Upper lobe of left lung (tissue), 4 donors: ENCODE data around the gene EEF1A2.

Experiments used
- EP300 ChIP-seq, 4 donors: sonication (generic); formaldehyde crosslinking; IDR thresholded peaks; one replicate each; pipeline ENCODE4 v1.5.1; 2017; ENCODE audit warnings: antibody characterized with exemption in 4 of 4, control low read depth in 2 of 4
- POLR2A ChIP-seq, 4 donors: fragments of 450-650 bp; IDR thresholded peaks; one replicate each; pipeline ENCODE4 v1.5.1; 2016 to 2017; ENCODE audit warnings: antibody characterized with exemption in 4 of 4, mild to moderate bottlenecking in 2 of 4
- POLR2AphosphoS5 ChIP-seq, 2 donors: sonication (generic); formaldehyde crosslinking; IDR thresholded peaks; one replicate each; pipeline ENCODE4 v1.5.1; 2017; ENCODE audit warnings: antibody characterized with exemption in 2 of 2
- TF ChIP-seq, protein P1 (sequence below), 6 experiments: fragments of 450-650 bp in 4 of 6; fragments of 200-600 bp in 2 of 6; sonication (generic) in 2 of 6; IDR thresholded peaks; one replicate each; pipeline ENCODE4 v1.5.1; 2016 to 2019; ENCODE audit warnings: antibody characterized with exemption in 6 of 6

DNA sequence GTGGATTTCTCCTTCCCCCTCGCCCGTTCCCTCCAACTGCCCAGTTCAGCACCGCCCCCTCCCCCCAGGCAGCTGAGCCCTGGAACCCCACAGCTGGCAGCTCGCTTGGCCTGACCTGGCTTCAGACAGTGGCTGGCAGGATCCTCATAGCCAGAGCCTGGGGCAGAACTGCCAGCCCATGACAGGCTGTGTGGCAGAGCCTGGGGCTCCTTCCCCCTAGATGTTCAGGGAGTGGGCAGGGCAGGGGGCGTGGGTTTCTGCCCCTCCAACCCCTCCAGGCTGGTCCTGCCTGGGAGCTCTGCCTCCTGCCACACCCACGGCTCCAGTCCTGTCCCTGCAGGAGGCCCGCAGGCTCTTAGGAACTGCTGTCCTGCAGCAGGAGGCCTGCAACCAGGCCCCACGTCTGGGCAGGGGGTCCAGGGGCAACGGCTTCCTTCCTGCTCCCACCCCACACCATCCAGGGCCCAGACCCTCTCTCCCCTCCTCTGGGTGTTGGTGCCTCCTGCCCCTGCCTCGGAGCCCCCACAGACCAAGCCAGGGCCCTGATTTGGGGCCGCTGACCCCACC, 16.8 kb downstream of the EEF1A2 start:
- TF ChIP-seq, protein P1, sequence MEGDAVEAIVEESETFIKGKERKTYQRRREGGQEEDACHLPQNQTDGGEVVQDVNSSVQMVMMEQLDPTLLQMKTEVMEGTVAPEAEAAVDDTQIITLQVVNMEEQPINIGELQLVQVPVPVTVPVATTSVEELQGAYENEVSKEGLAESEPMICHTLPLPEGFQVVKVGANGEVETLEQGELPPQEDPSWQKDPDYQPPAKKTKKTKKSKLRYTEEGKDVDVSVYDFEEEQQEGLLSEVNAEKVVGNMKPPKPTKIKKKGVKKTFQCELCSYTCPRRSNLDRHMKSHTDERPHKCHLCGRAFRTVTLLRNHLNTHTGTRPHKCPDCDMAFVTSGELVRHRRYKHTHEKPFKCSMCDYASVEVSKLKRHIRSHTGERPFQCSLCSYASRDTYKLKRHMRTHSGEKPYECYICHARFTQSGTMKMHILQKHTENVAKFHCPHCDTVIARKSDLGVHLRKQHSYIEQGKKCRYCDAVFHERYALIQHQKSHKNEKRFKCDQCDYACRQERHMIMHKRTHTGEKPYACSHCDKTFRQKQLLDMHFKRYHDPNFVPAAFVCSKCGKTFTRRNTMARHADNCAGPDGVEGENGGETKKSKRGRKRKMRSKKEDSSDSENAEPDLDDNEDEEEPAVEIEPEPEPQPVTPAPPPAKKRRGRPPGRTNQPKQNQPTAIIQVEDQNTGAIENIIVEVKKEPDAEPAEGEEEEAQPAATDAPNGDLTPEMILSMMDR (IDR thresholded peaks at IDR 0.05): no peak
- TF ChIP-seq POLR2AphosphoS5 (IDR thresholded peaks at IDR 0.05) (no peak), EP300 (IDR thresholded peaks at IDR 0.05) (no peak), POLR2A (IDR thresholded peaks at IDR 0.05) (no peak)
